DND-41 (cell line): Measurements from ENCODE around the gene LRRC3C.

Experiments used
- CTCF ChIP-seq: IDR thresholded peaks from 2 replicates; pipeline ENCODE4 v1.5.1; 2012; ENCODE audit warnings: borderline replicate concordance, low read length, moderate library complexity, mild to moderate bottlenecking; ENCODE audit not compliant: poor library complexity, severe bottlenecking; ENCODE audit errors: extremely low read depth
- EZH2 ChIP-seq: IDR thresholded peaks from 3 replicates; pipeline ENCODE4 v1.6.1; 2012; ENCODE audit warnings: borderline replicate concordance, low read depth, mild to moderate bottlenecking, moderate library complexity, low read length, inconsistent platforms; ENCODE audit not compliant: severe bottlenecking

DNA sequence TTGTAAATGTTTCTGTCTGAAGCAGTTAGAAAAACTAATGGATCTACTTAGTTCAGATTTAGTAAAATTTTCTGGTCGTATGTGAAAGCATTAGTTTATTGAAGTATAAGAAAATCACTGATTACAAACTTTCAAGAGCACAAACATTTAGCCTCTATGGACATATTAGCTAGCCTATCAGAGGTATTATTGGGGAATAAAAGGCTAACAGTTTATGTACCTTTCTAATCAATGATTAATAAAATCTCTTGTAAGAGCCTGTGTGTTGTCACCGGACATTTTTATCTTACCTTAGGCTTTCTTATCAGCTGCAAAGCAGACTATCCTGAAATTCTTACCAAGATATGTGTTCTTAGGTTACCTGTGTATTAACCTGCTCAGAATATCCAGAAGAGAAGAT is 38.3 kb upstream of the LRRC3C start:
- TF ChIP-seq CTCF, result no peak
- no peak for TF ChIP-seq EZH2
